Embryonic facial prominence (tissue), 1 donor: Measurements from ENCODE around the gene SPOP.
"Not testable (repeated sequence)": the region's sequence is repeated elsewhere in the genome, so short reads cannot be mapped to it uniquely, and the experiment has no call there.

Experiments used
- DNase-seq: peaks from one replicate; pipeline ENCODE4 v3.0.0-alpha.2; 2016; ENCODE audit errors: extremely low spot score

SPOP gene

GRCh38 chr17:49695698-49696232 is 17.9 kb upstream of the SPOP start:
- no peak for DNase-seq

GRCh38 chr17:49694847-49695697 is 17.2 kb upstream of the SPOP start:
- DNase-seq, result peak; percentile 27

GRCh38 chr17:49692751-49693150 is 14.9 kb upstream of the SPOP start:
- DNase-seq, result no peak

- no peak for DNase-seq
Observed at GRCh38 chr17:49691677-49692191, 13.8 kb upstream of the SPOP start.

GRCh38 chr17:49691086-49691676 is 13.3 kb upstream of the SPOP start:
- DNase-seq, result no peak

GRCh38 chr17:49690256-49690655 is 12.4 kb upstream of the SPOP start:
- DNase-seq, result no peak

GRCh38 chr17:49688848-49689247 is 11.0 kb upstream of the SPOP start:
- DNase-seq, result no peak

GRCh38 chr17:49687878-49688491 is 10.1 kb upstream of the SPOP start:
- DNase-seq, result no peak

GRCh38 chr17:49681106-49681979 is 3.4 kb upstream of the SPOP start:
- DNase-seq, result no peak

GRCh38 chr17:49680314-49680713 is 2.4 kb upstream of the SPOP start:
- no peak for DNase-seq

GRCh38 chr17:49677134-49677932 is 564 bp downstream of the SPOP start:
- peak; percentile 89 for DNase-seq

- DNase-seq, result no peak
Observed at GRCh38 chr17:49676276-49676868, 1.5 kb downstream of the SPOP start.

GRCh38 chr17:49674507-49674906 is 3.4 kb downstream of the SPOP start:
- DNase-seq, result no peak

GRCh38 chr17:49673679-49674078 is 4.2 kb downstream of the SPOP start:
- not testable (repeated sequence) for DNase-seq

- DNase-seq, result no peak
Observed at GRCh38 chr17:49670641-49671040, 7.3 kb downstream of the SPOP start.

GRCh38 chr17:49670002-49670401 is 7.9 kb downstream of the SPOP start:
- DNase-seq, result no peak

GRCh38 chr17:49667854-49668253 is 10.0 kb downstream of the SPOP start:
- DNase-seq, result no peak

- DNase-seq, result no peak
Observed at GRCh38 chr17:49664706-49665211, 13.1 kb downstream of the SPOP start.

GRCh38 chr17:49659661-49660382 is 18.1 kb downstream of the SPOP start:
- DNase-seq, result no peak
